MM.1S (cell line): Measurements from ENCODE around the gene TANGO2.

Source experiments
- EZH2 ChIP-seq: fragments of 300-600 bp; sonication (generic); optimal IDR thresholded peaks from 2 replicates; pipeline ENCODE3; 2017; ENCODE audit warnings: low read depth, mild to moderate bottlenecking, antibody characterized with exemption, low read length, mixed read lengths
- EZH2phosphoT487 ChIP-seq: fragments of 300-600 bp; sonication (generic); IDR thresholded peaks from 2 replicates; pipeline ENCODE4 v1.6.1; 2018; ENCODE audit warnings: antibody characterized with exemption, low read length
- TF ChIP-seq, protein P1 (sequence below): fragments of 300-600 bp; sonication (generic); IDR thresholded peaks from 2 replicates; pipeline ENCODE4 v1.5.1; 2016; ENCODE audit warnings: antibody characterized with exemption, low read length, mixed read lengths

GRCh38 chr22:20043057-20043996, 22.4 kb downstream of the TANGO2 start:
- TF ChIP-seq, protein P1, sequence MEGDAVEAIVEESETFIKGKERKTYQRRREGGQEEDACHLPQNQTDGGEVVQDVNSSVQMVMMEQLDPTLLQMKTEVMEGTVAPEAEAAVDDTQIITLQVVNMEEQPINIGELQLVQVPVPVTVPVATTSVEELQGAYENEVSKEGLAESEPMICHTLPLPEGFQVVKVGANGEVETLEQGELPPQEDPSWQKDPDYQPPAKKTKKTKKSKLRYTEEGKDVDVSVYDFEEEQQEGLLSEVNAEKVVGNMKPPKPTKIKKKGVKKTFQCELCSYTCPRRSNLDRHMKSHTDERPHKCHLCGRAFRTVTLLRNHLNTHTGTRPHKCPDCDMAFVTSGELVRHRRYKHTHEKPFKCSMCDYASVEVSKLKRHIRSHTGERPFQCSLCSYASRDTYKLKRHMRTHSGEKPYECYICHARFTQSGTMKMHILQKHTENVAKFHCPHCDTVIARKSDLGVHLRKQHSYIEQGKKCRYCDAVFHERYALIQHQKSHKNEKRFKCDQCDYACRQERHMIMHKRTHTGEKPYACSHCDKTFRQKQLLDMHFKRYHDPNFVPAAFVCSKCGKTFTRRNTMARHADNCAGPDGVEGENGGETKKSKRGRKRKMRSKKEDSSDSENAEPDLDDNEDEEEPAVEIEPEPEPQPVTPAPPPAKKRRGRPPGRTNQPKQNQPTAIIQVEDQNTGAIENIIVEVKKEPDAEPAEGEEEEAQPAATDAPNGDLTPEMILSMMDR: no peak
- TF ChIP-seq EZH2phosphoT487 (no peak), EZH2 (no peak)
